ENCODE data around the gene FRAS1.

- no peak for TF ChIP-seq CTCF (IDR thresholded peaks at IDR 0.05)
- TF ChIP-seq POLR2A (IDR thresholded peaks at IDR 0.05), result no peak
These were observed 275.9 kb downstream of the FRAS1 start for GRCh38 chr4:78332976-78333375.

All from right lobe of liver (tissue), 4 donors.